Measurements from ENCODE around the gene USP15. TPM values are rescaled to one million over a fixed set of nuclear protein-coding genes. Genes with fewer than 3 reads are reported as not detected.

Gene USP15
- total and polyA plus RNA-seq, 2 donors (not counting 3 experiments of a cell fraction or from before 2014, with no cell fraction given): 20.0 to 61.8 TPM

- H4K20me1 ChIP-seq (replicated peaks; ENCODE audit: control insufficient read depth, extremely low read depth, insufficient read depth, low read length): no peaks in the 10 kb centered on the region
Measured at GRCh38 chr12:62250671-62251608, 9.3 kb upstream of the USP15 start.

More at GRCh38 chr12:62250671-62251608, 9.3 kb upstream of the USP15 start:
- dilution Hi-C loops (cut with MboI; ENCODE audit: extremely low pct_ligation_motif_present, low sequenced_read_pairs) (no loop called here), intact Hi-C loops (cut with micrococcal nuclease) (no loop called here)
- CTCF ChIA-PET: interaction anchor here (1.0 kb wide), 1 partner anchor 41 kb away, joined by 4 read pairs; no protein-coding TSS in a partner anchor
- H2AFZ ChIP-seq (ENCODE audit: low read depth, low read length): no peak overlapping the region
- H3K79me2 ChIP-seq (ENCODE audit: control insufficient read depth, insufficient read depth, low read length): no peaks in the 10 kb centered on the region
- H3K36me3 ChIP-seq (ENCODE audit: control insufficient read depth in 2 of 2, extremely low read depth in 1 of 2, insufficient read depth in 2 of 2, low read length in 2 of 2): no peaks in the 10 kb centered on the region
- H3K9me3 ChIP-seq (replicated peaks; ENCODE audit: control insufficient read depth, insufficient read depth, low read length): no peaks in the 10 kb centered on the region
- no peaks in the 10 kb centered on the region for H3K4me1 ChIP-seq (ENCODE audit: control insufficient read depth, extremely low read depth, insufficient read depth, low read length)
- H3K27me3 ChIP-seq (ENCODE audit: control insufficient read depth in 2 of 2, insufficient read depth in 2 of 2, low read length in 2 of 2): no peaks in the 10 kb centered on the region
- no peak for DNase-seq (ENCODE audit: low read depth, low spot score)
- no peaks in the 10 kb centered on the region for H3K9me1 ChIP-seq (replicated peaks; ENCODE audit: control insufficient read depth, extremely low read depth, insufficient read depth, low read length)
- H3K4me2 ChIP-seq (ENCODE audit: insufficient read depth, low read length): no peak overlapping the region
- H3K9ac ChIP-seq (replicated peaks; ENCODE audit: extremely low read depth, insufficient read depth, low read length): no peak overlapping the region
- POLR2A ChIA-PET: no interaction called here
- H3K4me3 ChIP-seq (replicated peaks in 1 of 3; ENCODE audit: insufficient read depth in 1 of 3, low read depth in 1 of 3, low read length in 3 of 3): no peak overlapping the region
- no peak for FAIRE-seq
- BruUV-seq (replicated peaks): no TSS peak
- TF ChIP-seq MYC (IDR thresholded peaks at IDR 0.05; ENCODE audit: low read depth, low read length): no peak
- TF ChIP-seq CTCF (IDR thresholded peaks at IDR 0.05; ENCODE audit: extremely low read depth in 1 of 2, insufficient read depth in 1 of 2, low read depth in 1 of 2, low read length in 2 of 2): no peak
- no peak for TF ChIP-seq POLR2AphosphoS5 (IDR thresholded peaks at IDR 0.05; ENCODE audit: insufficient read depth, low read depth, low read length)
- TF ChIP-seq FOS (IDR thresholded peaks at IDR 0.05; ENCODE audit: borderline replicate concordance, insufficient read depth, low read length): no peak
- TF ChIP-seq GATA2 (IDR thresholded peaks at IDR 0.05; ENCODE audit: insufficient read depth, insufficient read length, low read depth, low read length): no peak
- TF ChIP-seq, protein P1, sequence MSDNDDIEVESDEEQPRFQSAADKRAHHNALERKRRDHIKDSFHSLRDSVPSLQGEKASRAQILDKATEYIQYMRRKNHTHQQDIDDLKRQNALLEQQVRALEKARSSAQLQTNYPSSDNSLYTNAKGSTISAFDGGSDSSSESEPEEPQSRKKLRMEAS (IDR thresholded peaks at IDR 0.05; ENCODE audit: insufficient read depth, insufficient read length): no peak
- no peak for TF ChIP-seq JUN (IDR thresholded peaks at IDR 0.05; ENCODE audit: borderline replicate concordance, insufficient read depth, insufficient read length, low read depth)
- TF ChIP-seq POLR2A (IDR thresholded peaks at IDR 0.05; ENCODE audit: low read depth, low read length): no peak
- TF ChIP-seq EZH2 (IDR thresholded peaks at IDR 0.05; ENCODE audit: borderline replicate concordance, low read depth, low read length, severe bottlenecking): no peak
- H3K27ac ChIP-seq (ENCODE audit: insufficient read depth, low read depth, low read length): no peak overlapping the region

All from endothelial cell of umbilical vein (primary cell).